Measurements from ENCODE around the gene ZNF552.
"Not testable (repeated sequence)": the region's sequence is repeated elsewhere in the genome, so short reads cannot be mapped to it uniquely, and the experiment has no call there.

Gene ZNF552

DNA sequence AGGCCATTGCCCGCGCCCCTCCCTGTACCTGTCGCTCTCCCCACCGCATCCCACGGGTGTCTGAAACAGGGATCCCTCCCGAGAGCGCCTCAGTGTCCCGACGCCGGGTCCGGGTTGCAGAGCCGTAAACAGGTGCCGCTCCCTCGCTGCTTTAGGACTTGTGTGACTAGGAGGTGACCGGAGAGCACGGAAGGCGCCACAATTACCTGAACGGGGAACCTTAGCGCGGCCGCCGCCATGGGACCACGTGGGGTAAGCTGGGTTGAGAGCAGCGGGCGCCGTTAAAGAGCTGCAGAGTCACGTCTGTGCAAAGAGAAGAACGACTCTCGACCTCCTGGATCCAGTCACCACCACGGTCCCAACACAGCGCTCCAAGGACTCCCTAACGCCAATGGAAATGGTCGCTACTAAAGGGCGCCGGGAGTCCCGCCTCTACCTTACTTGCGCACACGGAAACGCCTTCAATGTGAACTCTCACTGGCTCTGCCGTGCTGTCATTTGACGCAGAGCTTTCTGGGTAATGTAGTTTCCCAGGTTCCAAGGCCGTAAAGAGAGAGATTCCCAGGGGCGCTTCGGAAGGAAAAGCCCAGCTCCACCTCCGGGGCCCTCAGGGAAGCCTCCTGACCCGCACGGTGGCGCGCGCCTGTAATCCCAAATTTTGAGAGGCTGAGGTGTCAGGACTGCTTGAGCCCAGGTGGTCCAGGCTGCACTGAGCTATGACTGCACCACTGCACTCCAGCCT, at the start of gene ZNF552:
ZNF552 (minus strand) TSS at position 409 of the 742 bp plus-strand sequence; CDS start at position 239, 170 bp downstream.
- DNase-seq: peak; percentile 87

GRCh38 chr19:57862351-57862750, 47.6 kb upstream of the ZNF552 start:
- not testable (repeated sequence) for DNase-seq

DNA sequence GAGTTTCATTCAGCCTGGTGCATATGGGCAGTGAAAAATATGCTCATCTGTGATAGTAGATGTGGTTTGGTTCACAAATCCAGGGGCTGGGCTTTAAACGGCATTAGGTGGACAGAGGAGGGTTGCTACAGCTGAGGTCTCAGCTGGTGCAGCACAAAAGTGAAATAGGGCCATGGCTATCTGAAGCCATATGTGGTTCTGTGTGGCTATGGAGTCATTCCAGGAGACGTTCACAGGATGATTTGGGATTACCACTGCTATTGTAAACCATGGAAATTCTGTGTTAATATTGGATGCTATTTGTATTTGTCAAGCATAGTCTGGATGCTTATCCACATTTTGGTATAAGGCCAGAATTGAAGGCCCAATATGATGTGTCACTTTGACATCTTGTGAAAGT, 39.4 kb upstream of the ZNF552 start:
- DNase-seq: not testable (repeated sequence)

GRCh38 chr19:57851812-57852603, 37.3 kb upstream of the ZNF552 start:
- DNase-seq: not testable (repeated sequence)

GRCh38 chr19:57850553-57851017, 35.9 kb upstream of the ZNF552 start:
- no peak for DNase-seq

DNA sequence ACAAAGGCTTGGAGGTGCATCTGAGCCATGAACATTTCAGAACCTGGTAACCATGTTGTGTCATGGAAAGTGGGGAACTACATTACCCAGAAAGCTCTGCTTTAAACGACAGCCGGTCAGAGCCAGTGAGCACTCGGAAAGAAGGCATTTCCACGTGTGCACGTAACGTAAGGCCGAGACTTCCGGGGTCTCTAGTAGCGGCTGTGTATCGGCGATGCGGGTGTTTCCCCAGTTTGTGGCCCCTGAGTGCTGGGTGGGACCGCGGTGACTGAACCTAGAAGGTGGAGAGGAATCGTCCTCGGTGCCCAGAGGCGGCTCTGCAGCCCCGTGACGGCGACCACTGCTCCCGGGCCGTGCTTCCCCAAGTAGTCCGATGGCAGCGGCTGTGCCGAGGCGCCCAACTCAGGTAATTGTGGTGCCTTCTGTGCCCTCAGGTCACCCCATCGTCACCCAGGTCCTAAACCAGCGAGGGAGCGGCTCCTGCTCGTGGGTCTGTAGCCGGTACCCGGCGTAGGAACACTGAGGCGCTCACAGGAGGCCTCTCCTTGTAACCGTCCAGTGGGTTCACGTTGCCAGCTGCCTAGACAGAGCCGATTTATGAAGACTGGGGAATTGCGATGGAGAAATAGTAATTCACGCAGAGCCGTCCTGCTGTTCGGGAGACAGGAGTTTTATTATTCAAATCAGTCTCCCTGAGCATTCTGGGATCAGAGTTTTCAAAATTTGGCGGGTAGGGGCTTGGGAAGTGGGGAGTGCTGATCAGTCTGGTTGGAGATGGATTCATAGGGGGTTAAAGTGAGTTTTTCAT, 35.2 kb upstream of the ZNF552 start, which contains the start of gene ZNF587:
ZNF587 (plus strand) TSS at position 194 of the 808 bp plus-strand sequence; CDS start at position 374, 180 bp downstream.
- DNase-seq: peak; percentile 55

DNA sequence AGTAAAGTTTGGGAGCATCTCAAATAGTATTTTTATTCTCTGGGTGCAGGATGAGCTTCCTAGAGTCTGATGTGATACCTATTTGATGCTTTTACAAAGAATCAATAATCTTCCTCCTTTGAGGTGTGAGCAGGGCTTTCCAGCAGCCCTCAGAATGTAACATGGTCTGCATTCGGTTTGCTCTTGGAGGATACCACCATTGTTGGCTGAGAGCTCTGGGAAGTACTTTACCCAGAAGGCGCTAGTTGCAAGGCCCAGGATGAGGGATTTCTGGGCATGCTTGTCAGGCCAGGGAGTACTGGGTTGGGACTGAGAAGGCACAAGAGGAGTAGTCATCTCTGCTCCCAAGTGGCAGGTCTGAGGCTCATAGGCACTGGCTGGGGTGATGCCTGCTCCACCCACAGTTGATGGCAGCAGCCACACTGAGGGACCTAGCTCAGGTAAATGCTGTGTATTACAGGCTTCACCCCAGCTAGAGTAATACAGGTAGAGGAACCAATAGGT, 34.5 kb upstream of the ZNF552 start:
- not testable (repeated sequence) for DNase-seq

DNA sequence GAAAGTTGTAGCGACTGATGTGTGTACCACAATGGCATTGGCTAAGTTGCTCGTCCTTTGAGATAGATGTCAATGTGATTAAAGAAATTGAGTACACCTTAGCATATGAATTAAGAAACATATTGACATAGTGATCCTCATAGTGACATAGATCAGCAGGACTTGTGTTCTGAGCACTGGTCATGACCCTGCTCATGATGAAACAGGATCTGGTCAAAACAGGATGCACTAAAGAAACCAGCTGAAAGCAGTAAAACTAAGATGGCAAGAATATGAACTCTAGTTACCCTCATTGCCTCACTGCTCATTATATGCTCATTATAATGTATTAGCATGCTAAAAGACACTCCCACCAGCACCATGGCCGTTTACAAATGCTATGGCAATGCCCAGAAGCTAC, 32.5 kb upstream of the ZNF552 start:
- not testable (repeated sequence) for DNase-seq

DNA sequence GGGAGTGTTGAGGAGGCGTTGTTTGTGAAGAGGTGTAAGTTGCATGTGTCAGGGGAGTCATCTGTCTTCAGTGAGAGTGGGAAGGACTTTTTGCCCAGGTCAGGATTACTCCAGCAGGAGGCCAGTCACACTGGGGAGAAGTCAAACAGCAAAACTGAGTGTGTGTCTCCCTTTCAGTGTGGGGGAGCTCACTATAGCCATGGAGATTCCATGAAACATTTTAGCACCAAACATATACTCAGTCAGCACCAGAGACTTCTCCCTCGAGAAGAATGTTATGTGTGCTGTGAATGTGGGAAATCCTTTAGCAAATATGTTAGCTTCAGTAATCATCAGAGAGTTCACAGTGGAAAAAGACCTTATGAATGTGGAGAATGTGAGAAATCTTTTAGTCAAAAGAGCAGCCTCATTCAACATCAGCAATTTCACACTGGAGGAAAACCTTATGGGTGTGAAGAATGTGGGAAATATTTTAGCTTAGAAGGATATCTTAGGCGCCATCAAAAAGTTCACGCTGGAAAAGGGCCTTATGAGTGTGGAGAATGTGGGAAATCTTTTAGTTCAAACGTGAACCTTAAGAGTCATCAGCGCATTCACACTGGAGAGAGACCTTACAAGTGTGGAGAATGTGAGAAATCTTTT, 26.5 kb upstream of the ZNF552 start:
- DNase-seq: no peak

GRCh38 chr19:57838622-57839191, 24.0 kb upstream of the ZNF552 start:
- not testable (repeated sequence) for DNase-seq

DNA sequence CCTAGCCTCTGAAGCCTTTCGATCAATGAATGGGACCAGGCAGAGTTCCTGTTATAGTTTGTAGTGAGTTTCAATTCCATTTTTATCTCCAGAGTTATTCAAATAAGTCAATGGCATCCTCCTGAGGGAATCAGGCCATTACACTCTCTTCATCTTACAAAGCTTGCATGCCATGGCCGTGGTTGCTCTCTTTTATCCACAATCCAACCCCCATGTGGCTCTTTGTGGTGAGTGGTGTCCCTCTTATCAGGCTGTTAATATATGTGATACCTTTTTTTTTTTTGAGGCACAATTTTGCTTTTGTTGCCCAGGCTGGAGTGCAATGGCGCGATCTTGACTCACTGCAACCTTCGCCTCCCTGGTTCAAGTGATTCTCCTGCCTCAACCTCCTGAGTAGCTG, 22.3 kb upstream of the ZNF552 start:
- DNase-seq: not testable (repeated sequence)

GRCh38 chr19:57830071-57830602, 15.4 kb upstream of the ZNF552 start, which contains the start of gene ZNF587B:
Gene ZNF587B (plus strand): TSS chr19:57830299. CDS start chr19:57830529, 230 bp downstream.
- DNase-seq: no peak

GRCh38 chr19:57829316-57829715, 14.6 kb upstream of the ZNF552 start:
- DNase-seq: no peak

DNA sequence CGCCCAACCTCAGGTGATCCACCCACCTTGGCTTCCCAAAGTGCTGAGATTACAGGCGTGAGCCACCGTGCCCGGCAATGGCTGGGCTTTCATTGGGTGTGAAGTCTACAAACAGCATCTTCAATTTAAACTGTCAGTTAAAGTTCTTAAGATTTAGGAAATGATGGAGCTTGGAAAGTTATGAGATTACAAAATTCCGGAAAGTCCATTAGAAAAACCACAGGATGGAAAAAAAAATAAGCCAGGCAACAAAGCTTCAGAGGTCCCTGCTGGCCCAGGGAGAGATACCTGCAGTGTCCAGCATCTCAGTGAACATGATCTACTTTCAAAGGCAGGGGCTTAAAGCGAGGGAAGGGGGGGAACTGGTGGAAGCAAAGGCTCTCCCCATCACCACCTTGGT, 10.8 kb upstream of the ZNF552 start:
- no peak for DNase-seq

- DNase-seq: not testable (repeated sequence)
Observed at GRCh38 chr19:57823608-57824007, 8.9 kb upstream of the ZNF552 start.

- DNase-seq: not testable (repeated sequence)
Observed at GRCh38 chr19:57823155-57823554, 8.4 kb upstream of the ZNF552 start.

- DNase-seq: not testable (repeated sequence)
Observed at GRCh38 chr19:57821501-57821900, 6.8 kb upstream of the ZNF552 start.

DNA sequence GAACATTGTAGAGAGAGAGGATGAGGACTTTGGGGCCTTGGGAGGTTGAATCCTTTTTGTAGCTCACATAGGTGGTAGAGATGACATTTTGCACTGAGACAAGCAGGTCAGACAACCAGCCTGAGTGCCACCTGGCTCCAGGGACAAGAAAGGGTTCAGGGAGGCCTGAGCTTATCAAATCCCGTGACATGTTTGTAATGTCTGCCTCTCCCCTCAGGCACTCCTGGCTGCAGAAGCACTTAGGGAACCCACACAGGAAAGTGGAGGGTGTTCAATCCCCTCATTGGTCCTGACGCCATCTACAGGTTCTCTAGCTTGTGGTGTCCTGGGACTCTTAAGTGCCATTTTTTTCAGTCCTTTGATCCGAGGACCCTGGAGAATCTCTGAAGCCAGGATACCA, 6.4 kb upstream of the ZNF552 start:
- not testable (repeated sequence) for DNase-seq

DNA sequence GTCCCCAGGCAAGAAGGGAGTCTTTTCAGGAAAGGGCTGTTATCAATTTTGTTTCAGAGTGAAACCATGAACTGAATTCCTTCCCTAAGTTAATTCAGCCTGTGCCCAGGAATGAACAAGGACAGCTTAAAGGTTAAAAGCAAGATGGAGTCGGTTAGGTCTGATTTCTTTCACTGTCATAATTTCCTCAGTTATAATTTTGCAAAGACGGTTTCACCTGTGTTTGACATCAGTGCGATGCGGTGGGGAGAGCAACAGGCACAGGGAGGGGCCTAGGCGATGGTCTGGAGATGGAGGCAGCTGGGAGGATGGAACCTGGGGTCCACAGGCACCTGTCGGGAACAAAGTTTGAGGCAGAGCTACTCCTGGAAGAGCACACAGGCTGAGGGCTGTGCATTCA, 5.9 kb upstream of the ZNF552 start:
- no peak for DNase-seq

DNA sequence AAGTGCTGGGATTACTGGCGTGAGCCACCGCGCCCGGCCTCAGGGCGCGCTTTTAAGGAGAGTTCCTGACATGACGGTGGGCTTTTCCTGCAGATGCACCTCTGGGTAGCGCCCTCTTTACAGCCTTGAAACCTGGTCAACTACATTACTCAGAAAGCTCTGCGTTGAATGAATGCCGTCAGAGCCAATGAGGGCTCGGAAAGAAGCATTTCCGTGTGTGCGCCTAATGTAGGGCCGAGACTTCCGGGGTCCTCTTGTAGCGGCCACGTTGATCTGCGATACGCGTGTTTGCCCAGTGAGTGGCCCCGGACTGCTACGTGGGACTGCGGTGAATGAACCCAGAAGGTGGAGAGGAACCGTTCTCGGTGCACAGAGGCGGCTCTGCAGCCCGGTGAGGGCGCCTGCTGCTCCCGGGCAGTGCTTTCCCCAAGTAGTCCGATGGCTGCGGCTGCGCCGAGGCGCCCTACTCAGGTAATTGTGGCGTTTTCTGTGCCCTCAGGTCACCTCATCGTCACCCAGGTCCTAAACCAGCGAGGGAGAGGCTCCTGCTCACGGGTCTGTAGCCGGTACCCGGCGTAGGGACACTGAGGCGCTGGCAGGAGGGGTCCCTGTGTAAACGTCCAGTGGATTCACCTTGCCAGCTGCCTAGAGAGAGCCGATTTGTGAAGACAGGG, 4.9 kb upstream of the ZNF552 start:
- DNase-seq: peak; percentile 93

DNA sequence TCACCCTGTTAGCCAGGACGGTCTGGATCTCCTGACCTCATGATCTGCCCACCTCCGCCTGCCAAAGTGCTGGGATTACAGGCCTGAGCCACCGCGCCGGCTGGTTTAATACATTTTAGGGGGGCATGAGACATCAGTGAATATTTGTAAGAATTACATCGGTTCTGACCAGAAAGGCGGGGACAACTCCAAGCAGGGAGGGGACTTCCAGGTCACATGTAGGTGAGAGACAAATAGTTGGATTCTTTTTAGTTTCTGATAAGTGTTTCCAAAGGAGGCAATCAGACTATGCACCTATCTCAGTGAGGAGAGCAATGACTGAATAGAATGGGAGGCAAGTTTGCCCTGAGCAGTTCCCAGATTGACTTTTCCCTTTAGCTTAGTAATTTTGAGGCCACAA, 3.7 kb upstream of the ZNF552 start:
- no peak for DNase-seq

Data from KG1 (cell line).